MM.1S (cell line): ENCODE measurements around the gene C19orf25.

Experiments used
- DNase-seq: peaks from one replicate; pipeline ENCODE4 v3.0.0-alpha.2; 2015
- H2AFZ ChIP-seq: fragments of 300-600 bp; sonication (generic); 2 replicates; pipeline ENCODE4 v1.6.0; 2016; ENCODE audit warnings: antibody characterized with exemption, low read length
- H3F3A ChIP-seq: fragments of 300-600 bp; sonication (generic); 2 replicates; pipeline ENCODE4 v1.6.1; 2016; ENCODE audit warnings: mild to moderate bottlenecking, antibody characterized with exemption, low read length, moderate library complexity, mixed read lengths; ENCODE audit not compliant: insufficient read depth
- H3K27ac ChIP-seq: fragments of 300-600 bp; sonication (generic); 2 replicates; pipeline ENCODE4 v1.5.1; 2016; ENCODE audit warnings: mild to moderate bottlenecking, low read length
- H3K27me3 ChIP-seq: fragments of 300-600 bp; sonication (generic); replicated peaks from 2 replicates; pipeline ENCODE4 v1.6.0; 2016; ENCODE audit warnings: low read length; ENCODE audit not compliant: insufficient read depth
- H3K36me3 ChIP-seq: fragments of 300-600 bp; sonication (generic); replicated peaks from 2 replicates; pipeline ENCODE4 v1.6.1; 2016; ENCODE audit warnings: mild to moderate bottlenecking, low read length, mixed read lengths; ENCODE audit not compliant: insufficient read depth
- H3K4me1 ChIP-seq: fragments of 300-600 bp; sonication (generic); 2 replicates; pipeline ENCODE4 v1.6.1; 2016; ENCODE audit warnings: low read length, mixed read lengths
- H3K4me2 ChIP-seq: fragments of 300-600 bp; sonication (generic); 2 replicates; pipeline ENCODE4 v1.6.0; 2016; ENCODE audit warnings: low read depth, low read length
- H3K4me3 ChIP-seq: fragments of 300-600 bp; sonication (generic); 2 replicates; pipeline ENCODE4 v1.5.1; 2016; ENCODE audit warnings: low read length, mixed read lengths
- H3K79me2 ChIP-seq: fragments of 300-600 bp; sonication (generic); 2 replicates; pipeline ENCODE4 v1.6.1; 2016; ENCODE audit warnings: mixed run types, low read length, mixed read lengths
- H3K9ac ChIP-seq: fragments of 300-600 bp; sonication (generic); 2 replicates; pipeline ENCODE4 v1.6.1; 2016; ENCODE audit warnings: low read length, mixed read lengths
- H3K9me2 ChIP-seq: fragments of 300-600 bp; sonication (generic); replicated peaks from 2 replicates; pipeline ENCODE4 v1.6.1; 2016; ENCODE audit warnings: mild to moderate bottlenecking, low read length, mixed read lengths; ENCODE audit not compliant: insufficient read depth
- H3K9me3 ChIP-seq: fragments of 300-600 bp; sonication (generic); replicated peaks from 2 replicates; pipeline ENCODE4 v1.6.1; 2016; ENCODE audit warnings: mild to moderate bottlenecking, low read length, mixed read lengths; ENCODE audit not compliant: insufficient read depth
- H4K20me1 ChIP-seq: fragments of 300-600 bp; sonication (generic); 2 replicates; pipeline ENCODE4 v1.6.1; 2016; ENCODE audit warnings: mild to moderate bottlenecking, low read length, moderate library complexity, mixed read lengths; ENCODE audit not compliant: insufficient read depth
- CTCF ChIP-seq: fragments of 300-600 bp; sonication (generic); IDR thresholded peaks from 2 replicates; pipeline ENCODE4 v1.5.1; 2016; ENCODE audit warnings: antibody characterized with exemption, low read length, mixed read lengths
- EZH2 ChIP-seq: fragments of 300-600 bp; sonication (generic); optimal IDR thresholded peaks from 2 replicates; pipeline ENCODE3; 2017; ENCODE audit warnings: low read depth, mild to moderate bottlenecking, antibody characterized with exemption, low read length, mixed read lengths
- EZH2phosphoT487 ChIP-seq: fragments of 300-600 bp; sonication (generic); IDR thresholded peaks from 2 replicates; pipeline ENCODE4 v1.6.1; 2018; ENCODE audit warnings: antibody characterized with exemption, low read length

Gene C19orf25

GRCh38 chr19:1435378-1435989 is 43.5 kb downstream of the C19orf25 start:
- Histone ChIP-seq H3K9ac (no peak overlapping the region), H2AFZ (no peak overlapping the region), H3K27ac (no peak overlapping the region), H3K4me2 (no peak overlapping the region), H3K9me3 (no peaks in the 10 kb centered on the region), H3F3A (peaks cover 39% of the 10 kb centered on the region), H3K4me3 (no peak overlapping the region), H3K36me3 (peaks cover 6% of the 10 kb centered on the region), H3K9me2 (no peaks in the 10 kb centered on the region), H3K79me2 (peaks cover 50% of the 10 kb centered on the region), H3K27me3 (no peaks in the 10 kb centered on the region), H4K20me1 (peaks cover 14% of the 10 kb centered on the region), H3K4me1 (peaks cover 15% of the 10 kb centered on the region)
- no peak for DNase-seq
- TF ChIP-seq EZH2phosphoT487 = no peak
- TF ChIP-seq CTCF = no peak
- TF ChIP-seq EZH2 = no peak

GRCh38 chr19:1434577-1435060 is 44.4 kb downstream of the C19orf25 start:
- no peak for TF ChIP-seq CTCF
- TF ChIP-seq EZH2 = no peak
- no peak for TF ChIP-seq EZH2phosphoT487
- Histone ChIP-seq H3K4me1 (peaks cover 8% of the 10 kb centered on the region), H3K4me2 (no peak overlapping the region), H3K79me2 (peaks cover 45% of the 10 kb centered on the region), H3K4me3 (no peak overlapping the region), H2AFZ (no peak overlapping the region), H3F3A (peaks cover 31% of the 10 kb centered on the region), H3K9me2 (no peaks in the 10 kb centered on the region), H3K27ac (no peak overlapping the region), H3K9ac (no peak overlapping the region), H4K20me1 (peaks cover 6% of the 10 kb centered on the region; the same call in 1 of the 2 replicates), H3K9me3 (no peaks in the 10 kb centered on the region), H3K27me3 (no peaks in the 10 kb centered on the region), H3K36me3 (peaks cover 3% of the 10 kb centered on the region; the same call in 1 of the 2 replicates)
- no peak for DNase-seq

- Histone ChIP-seq H4K20me1 (no peaks in the 10 kb centered on the region), H3K9me3 (no peaks in the 10 kb centered on the region), H3K36me3 (peaks cover 3% of the 10 kb centered on the region; the same call in 1 of the 2 replicates), H3K27ac (no peak overlapping the region), H3K9me2 (no peaks in the 10 kb centered on the region), H3K79me2 (peaks cover 45% of the 10 kb centered on the region), H3K27me3 (no peaks in the 10 kb centered on the region), H3K4me2 (no peak overlapping the region), H3K4me3 (no peak overlapping the region), H3F3A (peaks cover 27% of the 10 kb centered on the region), H2AFZ (no peak overlapping the region), H3K4me1 (peaks cover 5% of the 10 kb centered on the region; the same call in 1 of the 2 replicates), H3K9ac (no peak overlapping the region)
- TF ChIP-seq EZH2phosphoT487 (no peak), EZH2 (no peak), CTCF (no peak)
- DNase-seq = no peak
Measured at GRCh38 chr19:1434040-1434366, 45.0 kb downstream of the C19orf25 start.
